ENCODE measurements around the gene PCID2. TPM values are rescaled to one million over a fixed set of nuclear protein-coding genes. Genes with fewer than 3 reads are reported as not detected.

Gene PCID2
- total RNA-seq, 1 donor from 2014 or later: 35.0 TPM

- no peak for DNase-seq (ENCODE audit: extremely low read depth, low read depth, low spot score)
Measured at GRCh38 chr13:113220141-113220598, 11.7 kb upstream of the PCID2 start.

- DNase-seq (ENCODE audit: extremely low read depth, low read depth, low spot score): no peak
Measured at GRCh38 chr13:113219256-113219940, 10.9 kb upstream of the PCID2 start.

GRCh38 chr13:113218586-113218985, 10.1 kb upstream of the PCID2 start:
- no peak for DNase-seq (ENCODE audit: extremely low read depth, low read depth, low spot score)

DNA sequence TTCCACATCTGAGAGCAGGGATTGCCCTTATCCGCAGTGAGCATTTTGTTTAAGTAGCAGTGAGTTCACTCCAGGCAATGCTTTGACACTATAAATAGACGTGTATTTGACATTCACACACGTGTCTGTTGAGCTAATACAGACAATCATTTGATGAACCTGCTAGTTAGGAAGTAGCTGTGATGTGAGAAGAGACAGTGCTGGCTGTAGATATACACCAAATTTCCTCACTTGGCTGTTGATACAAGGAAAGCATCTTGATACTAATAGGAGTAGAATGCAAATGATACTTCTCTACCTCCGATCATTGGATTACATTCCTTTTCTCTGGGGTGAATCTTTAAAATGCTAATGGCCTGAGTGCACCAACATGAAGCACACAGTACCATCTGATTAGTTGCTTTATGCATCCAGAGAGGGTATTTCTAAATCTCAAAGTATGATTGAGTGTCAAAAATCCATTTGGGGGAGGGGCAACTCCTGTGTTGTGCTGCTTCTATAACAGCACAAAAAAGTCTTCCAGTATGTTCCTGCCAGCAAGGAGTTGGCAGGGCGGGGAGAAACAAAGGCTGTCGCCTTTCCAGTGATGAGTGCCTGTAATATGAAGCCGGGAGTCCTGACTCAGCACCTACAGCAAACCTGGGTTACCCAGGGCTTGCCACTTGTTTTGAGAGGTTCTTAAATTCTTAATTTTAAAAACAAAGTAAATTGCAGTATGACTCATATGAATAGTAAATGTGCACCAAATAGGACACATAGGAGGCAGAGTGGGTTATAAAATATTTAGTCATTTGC, 8.0 kb upstream of the PCID2 start:
- DNase-seq (ENCODE audit: extremely low read depth, low read depth, low spot score): no peak

- no peak for DNase-seq (ENCODE audit: extremely low read depth, low read depth, low spot score)
Measured at GRCh38 chr13:113211774-113212173, 3.3 kb upstream of the PCID2 start.

GRCh38 chr13:113210833-113211232, 2.4 kb upstream of the PCID2 start:
- no peak for DNase-seq (ENCODE audit: extremely low read depth, low read depth, low spot score)

GRCh38 chr13:113209759-113210421, 1.4 kb upstream of the PCID2 start:
- no peak for DNase-seq (ENCODE audit: extremely low read depth, low read depth, low spot score)

- DNase-seq (ENCODE audit: extremely low read depth, low read depth, low spot score): no peak
Measured at GRCh38 chr13:113209336-113209758, 878 bp upstream of the PCID2 start, which contains the start of gene CUL4A. Gene CUL4A (plus strand): TSS chr13:113209613. CDS start chr13:113209628, 15 bp downstream.

DNA sequence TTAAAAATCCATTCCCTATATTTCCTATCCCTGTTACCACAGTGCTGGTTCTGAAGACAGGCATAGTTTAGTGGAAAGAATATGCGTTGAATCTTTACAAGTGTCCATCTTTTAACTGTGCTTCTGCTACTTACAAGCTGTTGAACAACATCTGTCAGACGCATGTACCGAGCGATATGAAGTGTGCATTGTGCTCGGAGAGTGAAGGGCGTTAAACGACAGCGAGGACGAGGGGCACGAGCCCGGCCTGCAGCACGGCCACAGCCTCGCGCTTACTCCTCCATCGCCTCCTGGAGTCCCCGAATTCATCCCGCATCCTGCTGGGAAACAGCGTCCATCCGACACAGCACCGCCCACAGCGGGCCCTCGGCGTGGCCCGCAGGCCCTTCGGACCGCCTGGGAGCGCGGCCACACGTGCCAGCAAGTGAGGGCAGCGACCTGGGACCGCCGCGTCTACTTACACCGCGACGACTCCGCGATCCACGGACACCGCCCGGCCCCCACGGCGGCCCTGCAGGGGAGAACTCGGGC, 514 bp downstream of the PCID2 start:
- no peak for DNase-seq (ENCODE audit: extremely low read depth, low read depth, low spot score)

- DNase-seq (ENCODE audit: extremely low read depth, low read depth, low spot score): no peak
Measured at GRCh38 chr13:113207460-113207859, 1.0 kb downstream of the PCID2 start.

- no peak for DNase-seq (ENCODE audit: extremely low read depth, low read depth, low spot score)
Measured at GRCh38 chr13:113205428-113205931, 3.0 kb downstream of the PCID2 start.

- DNase-seq (ENCODE audit: extremely low read depth, low read depth, low spot score): no peak
Measured at GRCh38 chr13:113204378-113204734, 4.1 kb downstream of the PCID2 start.

DNA sequence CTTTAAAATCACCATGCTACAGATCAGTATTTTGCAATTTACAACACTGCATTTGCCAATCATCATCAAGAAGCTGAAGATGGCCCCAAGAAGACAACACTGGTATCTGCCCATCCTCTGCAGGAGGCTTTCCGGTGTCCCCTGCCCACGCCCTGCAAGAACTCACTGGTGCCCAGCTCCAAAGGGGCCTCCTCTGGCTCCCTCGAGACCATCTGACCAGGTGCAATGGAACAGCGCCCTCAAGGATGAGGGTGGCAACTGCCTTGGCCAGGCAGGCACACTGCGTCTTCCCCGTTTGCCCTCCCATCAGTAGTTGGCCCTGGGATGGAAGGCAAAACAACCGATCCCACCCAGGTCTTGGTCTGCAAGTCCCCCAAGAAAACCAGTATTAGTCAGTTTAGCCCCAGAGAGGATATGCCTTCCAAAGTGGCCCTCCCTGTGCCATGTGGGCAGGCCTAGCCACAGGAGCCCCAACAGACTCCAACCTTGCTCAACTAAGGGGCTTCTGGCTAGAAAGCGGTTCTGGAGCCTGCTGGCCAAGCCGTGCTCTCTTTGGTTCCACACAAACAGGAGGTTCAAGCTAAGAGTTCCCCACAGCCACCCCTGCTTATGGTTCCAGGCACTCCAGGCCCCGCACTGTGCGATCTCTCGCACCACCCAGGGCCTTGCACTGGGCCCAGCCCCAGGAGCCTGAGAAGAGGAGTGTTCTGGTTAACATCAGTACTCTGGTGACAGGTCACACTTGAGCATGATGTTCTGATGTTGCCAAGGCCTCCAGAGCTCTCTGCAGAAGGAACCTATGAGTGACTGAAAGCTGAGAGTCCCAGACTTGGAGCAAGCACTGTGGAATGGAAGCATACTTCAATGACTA, 4.7 kb downstream of the PCID2 start:
- no peak for DNase-seq (ENCODE audit: extremely low read depth, low read depth, low spot score)

- DNase-seq (ENCODE audit: extremely low read depth, low read depth, low spot score): no peak
Measured at GRCh38 chr13:113202912-113203311, 5.6 kb downstream of the PCID2 start.

- DNase-seq (ENCODE audit: extremely low read depth, low read depth, low spot score): no peak
Measured at GRCh38 chr13:113201815-113202214, 6.7 kb downstream of the PCID2 start.

GRCh38 chr13:113196970-113197737, 11.3 kb downstream of the PCID2 start:
- DNase-seq (ENCODE audit: extremely low read depth, low read depth, low spot score): no peak

GRCh38 chr13:113195360-113195759, 13.1 kb downstream of the PCID2 start:
- no peak for DNase-seq (ENCODE audit: extremely low read depth, low read depth, low spot score)

DNA sequence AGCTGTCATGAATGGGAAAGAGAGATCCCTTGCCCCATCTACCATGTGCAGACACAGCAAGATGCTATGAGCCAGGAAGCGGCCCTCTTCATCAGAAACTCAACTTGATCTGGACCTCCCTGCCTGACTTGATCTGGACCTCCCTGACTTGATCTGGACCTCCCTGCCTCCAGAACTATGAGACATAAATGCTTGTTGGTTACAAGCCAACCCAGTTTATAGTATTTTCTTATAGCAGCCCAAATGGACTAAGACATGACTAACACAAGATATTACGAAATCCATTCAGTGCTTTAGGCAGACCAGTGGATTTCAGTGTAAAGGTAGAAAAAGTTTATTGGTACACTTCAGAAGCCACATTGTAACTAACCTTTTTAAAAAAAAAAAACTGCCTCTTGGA, 15.6 kb downstream of the PCID2 start:
- DNase-seq (ENCODE audit: extremely low read depth, low read depth, low spot score): no peak

- DNase-seq (ENCODE audit: extremely low read depth, low read depth, low spot score): no peak
Measured at GRCh38 chr13:113192279-113192678, 16.2 kb downstream of the PCID2 start.
